HL-60 (cell line): ENCODE results near the gene PTPRG.
A peak's percentile ranks its signal among the peaks of the same experiment; 100 is the strongest.

ENCODE experiments used
- DNase-seq, 2 experiments: peaks; one replicate each; pipeline ENCODE4 v3.0.0-alpha.2; 2010 to 2020; ENCODE audit warnings: low read depth in 1 of 2, low spot score in 1 of 2
- H3K27ac ChIP-seq: fragments of 250-450 bp; sonication (Bioruptor Pico); replicated peaks from 2 replicates; pipeline ENCODE4 v1.5.1; 2020; ENCODE audit warnings: mild to moderate bottlenecking, moderate library complexity
- H3K27me3 ChIP-seq: fragments of 250-450 bp; sonication (Bioruptor Pico); 2 replicates; pipeline ENCODE4 v1.5.1; 2021; ENCODE audit warnings: mild to moderate bottlenecking, moderate library complexity; ENCODE audit not compliant: insufficient read depth, poor library complexity, severe bottlenecking
- H3K4me3 ChIP-seq: replicated peaks from 2 replicates; pipeline ENCODE4 v1.5.1; 2011; ENCODE audit warnings: mild to moderate bottlenecking, control low read depth, low read length; ENCODE audit not compliant: insufficient read depth
- GABPA ChIP-seq: IDR thresholded peaks from 2 replicates; pipeline ENCODE4 v1.6.1; 2012; ENCODE audit warnings: low read depth
- POLR2AphosphoS5 ChIP-seq: IDR thresholded peaks from 2 replicates; pipeline ENCODE4 v1.6.1; 2012; ENCODE audit warnings: low read depth
- SPI1 ChIP-seq: IDR thresholded peaks from 2 replicates; pipeline ENCODE4 v1.6.1; 2012; ENCODE audit warnings: low read depth, mild to moderate bottlenecking, borderline replicate concordance
- TF ChIP-seq, protein P1 (sequence below): IDR thresholded peaks from one replicate; pipeline ENCODE4 v1.5.1; 2011; ENCODE audit warnings: low read length, control low read depth, inconsistent platforms; ENCODE audit not compliant: insufficient read depth
- TF ChIP-seq, protein P2 (sequence below): IDR thresholded peaks from 2 replicates; pipeline ENCODE4 v1.6.1; 2012; ENCODE audit warnings: low read depth; ENCODE audit not compliant: insufficient replicate concordance

Gene PTPRG

GRCh38 chr3:61527011-61527410 lies 34.4 kb upstream of the PTPRG start:
- Histone ChIP-seq H3K4me3 (no peak overlapping the region), H3K27ac (no peak overlapping the region), H3K27me3 (no peaks in the 10 kb centered on the region)
- no peak for DNase-seq
- TF ChIP-seq POLR2AphosphoS5 (no peak), SPI1 (no peak), GABPA (no peak)
- TF ChIP-seq, protein P1, sequence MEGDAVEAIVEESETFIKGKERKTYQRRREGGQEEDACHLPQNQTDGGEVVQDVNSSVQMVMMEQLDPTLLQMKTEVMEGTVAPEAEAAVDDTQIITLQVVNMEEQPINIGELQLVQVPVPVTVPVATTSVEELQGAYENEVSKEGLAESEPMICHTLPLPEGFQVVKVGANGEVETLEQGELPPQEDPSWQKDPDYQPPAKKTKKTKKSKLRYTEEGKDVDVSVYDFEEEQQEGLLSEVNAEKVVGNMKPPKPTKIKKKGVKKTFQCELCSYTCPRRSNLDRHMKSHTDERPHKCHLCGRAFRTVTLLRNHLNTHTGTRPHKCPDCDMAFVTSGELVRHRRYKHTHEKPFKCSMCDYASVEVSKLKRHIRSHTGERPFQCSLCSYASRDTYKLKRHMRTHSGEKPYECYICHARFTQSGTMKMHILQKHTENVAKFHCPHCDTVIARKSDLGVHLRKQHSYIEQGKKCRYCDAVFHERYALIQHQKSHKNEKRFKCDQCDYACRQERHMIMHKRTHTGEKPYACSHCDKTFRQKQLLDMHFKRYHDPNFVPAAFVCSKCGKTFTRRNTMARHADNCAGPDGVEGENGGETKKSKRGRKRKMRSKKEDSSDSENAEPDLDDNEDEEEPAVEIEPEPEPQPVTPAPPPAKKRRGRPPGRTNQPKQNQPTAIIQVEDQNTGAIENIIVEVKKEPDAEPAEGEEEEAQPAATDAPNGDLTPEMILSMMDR, result no peak
- TF ChIP-seq, protein P2, sequence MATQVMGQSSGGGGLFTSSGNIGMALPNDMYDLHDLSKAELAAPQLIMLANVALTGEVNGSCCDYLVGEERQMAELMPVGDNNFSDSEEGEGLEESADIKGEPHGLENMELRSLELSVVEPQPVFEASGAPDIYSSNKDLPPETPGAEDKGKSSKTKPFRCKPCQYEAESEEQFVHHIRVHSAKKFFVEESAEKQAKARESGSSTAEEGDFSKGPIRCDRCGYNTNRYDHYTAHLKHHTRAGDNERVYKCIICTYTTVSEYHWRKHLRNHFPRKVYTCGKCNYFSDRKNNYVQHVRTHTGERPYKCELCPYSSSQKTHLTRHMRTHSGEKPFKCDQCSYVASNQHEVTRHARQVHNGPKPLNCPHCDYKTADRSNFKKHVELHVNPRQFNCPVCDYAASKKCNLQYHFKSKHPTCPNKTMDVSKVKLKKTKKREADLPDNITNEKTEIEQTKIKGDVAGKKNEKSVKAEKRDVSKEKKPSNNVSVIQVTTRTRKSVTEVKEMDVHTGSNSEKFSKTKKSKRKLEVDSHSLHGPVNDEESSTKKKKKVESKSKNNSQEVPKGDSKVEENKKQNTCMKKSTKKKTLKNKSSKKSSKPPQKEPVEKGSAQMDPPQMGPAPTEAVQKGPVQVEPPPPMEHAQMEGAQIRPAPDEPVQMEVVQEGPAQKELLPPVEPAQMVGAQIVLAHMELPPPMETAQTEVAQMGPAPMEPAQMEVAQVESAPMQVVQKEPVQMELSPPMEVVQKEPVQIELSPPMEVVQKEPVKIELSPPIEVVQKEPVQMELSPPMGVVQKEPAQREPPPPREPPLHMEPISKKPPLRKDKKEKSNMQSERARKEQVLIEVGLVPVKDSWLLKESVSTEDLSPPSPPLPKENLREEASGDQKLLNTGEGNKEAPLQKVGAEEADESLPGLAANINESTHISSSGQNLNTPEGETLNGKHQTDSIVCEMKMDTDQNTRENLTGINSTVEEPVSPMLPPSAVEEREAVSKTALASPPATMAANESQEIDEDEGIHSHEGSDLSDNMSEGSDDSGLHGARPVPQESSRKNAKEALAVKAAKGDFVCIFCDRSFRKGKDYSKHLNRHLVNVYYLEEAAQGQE, result no peak

DNA sequence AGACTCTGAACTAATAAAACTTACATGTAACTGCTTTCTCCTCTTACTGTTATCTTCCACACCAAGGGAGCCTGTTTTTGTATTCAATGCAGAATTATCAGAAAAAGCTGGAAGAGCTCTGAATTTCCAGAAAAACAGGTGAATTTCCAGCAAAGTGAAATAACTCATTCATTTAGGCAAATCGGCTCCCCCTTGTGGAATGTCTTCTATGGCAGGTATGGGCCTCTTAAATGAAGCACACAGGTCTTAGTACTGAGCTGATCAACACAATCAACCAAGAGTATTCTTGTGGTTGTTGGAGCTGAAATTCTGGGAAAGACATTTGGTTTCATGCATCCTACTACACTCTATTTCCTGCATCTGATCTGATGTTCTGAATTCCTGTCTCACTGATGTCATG lies 31.0 kb upstream of the PTPRG start:
- Histone ChIP-seq H3K27me3 (no peaks in the 10 kb centered on the region), H3K27ac (no peak overlapping the region), H3K4me3 (no peak overlapping the region)
- TF ChIP-seq SPI1, result no peak
- TF ChIP-seq, protein P2, result no peak
- no peak for TF ChIP-seq POLR2AphosphoS5
- no peak for TF ChIP-seq GABPA
- TF ChIP-seq, protein P1, result peak; percentile 20
- DNase-seq, result peak in 1 of 2 experiments; percentile 7

DNA sequence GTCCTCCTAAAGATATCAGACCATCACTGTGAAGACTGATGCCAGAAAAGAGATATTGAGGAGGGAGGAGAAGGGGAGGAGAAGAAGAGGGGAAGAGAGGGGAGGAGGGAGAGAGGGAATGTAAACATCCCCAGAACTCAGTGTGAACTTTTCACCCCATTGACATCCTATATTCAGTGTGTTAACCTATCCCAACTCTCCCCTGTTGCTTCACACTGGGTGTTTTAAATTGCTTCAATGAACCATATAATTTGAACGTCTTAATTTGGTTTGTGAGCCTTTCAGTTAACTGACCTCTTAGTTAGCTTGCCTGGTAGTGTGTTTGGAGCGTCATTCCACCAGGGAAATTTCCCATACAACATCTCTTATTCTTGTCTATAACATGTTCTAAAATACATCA lies 29.8 kb upstream of the PTPRG start:
- H3K27me3 ChIP-seq, result no peaks in the 10 kb centered on the region
- no peak overlapping the region for H3K4me3 ChIP-seq
- no peak for DNase-seq
- no peak overlapping the region for H3K27ac ChIP-seq
- TF ChIP-seq GABPA, result no peak

GRCh38 chr3:61532739-61533500 lies 28.5 kb upstream of the PTPRG start:
- Histone ChIP-seq H3K27me3 (no peaks in the 10 kb centered on the region), H3K4me3 (no peak overlapping the region), H3K27ac (no peak overlapping the region)
- no peak for DNase-seq
- TF ChIP-seq SPI1, result no peak
- TF ChIP-seq POLR2AphosphoS5, result no peak
- TF ChIP-seq, protein P1, result no peak
- TF ChIP-seq, protein P2, result no peak
- no peak for TF ChIP-seq GABPA
